Duodenal mucosa (tissue), 2 donors: Measurements from ENCODE around the gene CENPE.

Experiments used
- H3K27ac ChIP-seq: one replicate; pipeline ENCODE4 v1.7.0; 2013; ENCODE audit warnings: low read depth, low read length
- H3K27me3 ChIP-seq, 2 donors: one replicate each; pipeline ENCODE4 v1.7.0; 2013; ENCODE audit warnings: low read length in 2 of 2, control low read depth in 1 of 2; ENCODE audit not compliant: insufficient read depth in 2 of 2, control insufficient read depth in 1 of 2
- H3K36me3 ChIP-seq, 2 donors: one replicate each; pipeline ENCODE4 v1.7.0; 2013; ENCODE audit warnings: low read length in 2 of 2, control low read depth in 1 of 2; ENCODE audit not compliant: insufficient read depth in 2 of 2, control insufficient read depth in 1 of 2
- H3K4me1 ChIP-seq, 2 donors: one replicate each; pipeline ENCODE4 v1.7.0; 2013; ENCODE audit warnings: low read length in 2 of 2, control low read depth in 1 of 2; ENCODE audit not compliant: insufficient read depth in 2 of 2, control insufficient read depth in 1 of 2
- H3K4me3 ChIP-seq, 2 donors: one replicate each; pipeline ENCODE4 v1.7.0; 2013; ENCODE audit warnings: low read length in 2 of 2, low read depth in 1 of 2
- H3K9ac ChIP-seq, 2 donors: one replicate each; pipeline ENCODE4 v1.7.0; 2013; ENCODE audit warnings: low read length in 2 of 2, low read depth in 1 of 2
- H3K9me3 ChIP-seq, 2 donors: one replicate each; pipeline ENCODE4 v1.7.0; 2013; ENCODE audit warnings: low read length in 2 of 2, control low read depth in 1 of 2; ENCODE audit not compliant: control insufficient read depth in 1 of 2

CENPE gene

GRCh38 chr4:103060453-103061148 lies 137.5 kb downstream of the CENPE start:
- no peaks in the 10 kb centered on the region for H3K36me3 ChIP-seq
- no peaks in the 10 kb centered on the region for H3K4me1 ChIP-seq
- no peak overlapping the region for H3K9ac ChIP-seq
- no peaks in the 10 kb centered on the region for H3K27me3 ChIP-seq
- H3K27ac ChIP-seq = no peak overlapping the region
- H3K9me3 ChIP-seq = no peaks in the 10 kb centered on the region
- no peak overlapping the region for H3K4me3 ChIP-seq
